Astrocyte (in vitro differentiated cells and primary cell): Measurements from ENCODE around the gene AVL9.

Source experiments
- EZH2 ChIP-seq: IDR thresholded peaks from 2 replicates; pipeline ENCODE4 v1.6.1; 2012; ENCODE audit warnings: mild to moderate bottlenecking, low read length, inconsistent platforms; ENCODE audit not compliant: insufficient read depth
- TF ChIP-seq, protein P1 (sequence below): IDR thresholded peaks from 2 replicates; pipeline ENCODE4 v1.5.1; 2011; ENCODE audit warnings: low read depth, mild to moderate bottlenecking, inconsistent platforms, low read length, moderate library complexity; ENCODE audit not compliant: insufficient read depth

DNA sequence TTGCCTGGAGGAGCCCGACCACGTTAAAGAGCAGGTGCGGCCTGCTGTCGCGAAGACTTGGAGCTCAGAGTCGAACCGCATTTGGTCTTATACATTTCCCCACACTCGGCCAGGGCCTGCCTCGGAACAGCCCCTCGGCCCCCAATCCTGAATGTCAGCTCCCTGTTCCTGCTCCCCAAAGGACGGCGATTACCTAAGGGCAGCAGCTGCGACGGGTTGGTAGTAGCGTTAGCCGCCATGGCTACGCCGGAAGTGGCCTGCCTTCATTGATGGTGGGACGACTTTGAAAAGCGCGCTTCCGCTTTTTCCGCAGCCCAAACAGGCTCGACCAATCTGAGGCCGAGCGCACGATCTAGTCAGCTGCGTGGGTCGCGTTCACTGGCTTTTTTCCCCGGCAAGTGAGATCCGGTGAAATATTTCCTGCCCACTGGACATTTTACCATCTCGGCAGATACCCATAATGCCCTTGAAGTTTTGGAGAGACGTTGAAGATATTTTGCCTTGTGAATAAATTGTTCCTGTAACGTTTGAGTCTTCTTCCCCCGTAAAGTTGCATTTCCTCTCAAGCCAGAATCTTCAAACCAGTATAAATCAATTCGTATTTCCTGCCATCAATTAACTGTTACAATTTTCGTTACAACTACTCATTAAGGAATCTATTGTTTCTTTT, 5.0 kb upstream of the AVL9 start, which contains the start of gene LSM5:
- TF ChIP-seq, protein P1, sequence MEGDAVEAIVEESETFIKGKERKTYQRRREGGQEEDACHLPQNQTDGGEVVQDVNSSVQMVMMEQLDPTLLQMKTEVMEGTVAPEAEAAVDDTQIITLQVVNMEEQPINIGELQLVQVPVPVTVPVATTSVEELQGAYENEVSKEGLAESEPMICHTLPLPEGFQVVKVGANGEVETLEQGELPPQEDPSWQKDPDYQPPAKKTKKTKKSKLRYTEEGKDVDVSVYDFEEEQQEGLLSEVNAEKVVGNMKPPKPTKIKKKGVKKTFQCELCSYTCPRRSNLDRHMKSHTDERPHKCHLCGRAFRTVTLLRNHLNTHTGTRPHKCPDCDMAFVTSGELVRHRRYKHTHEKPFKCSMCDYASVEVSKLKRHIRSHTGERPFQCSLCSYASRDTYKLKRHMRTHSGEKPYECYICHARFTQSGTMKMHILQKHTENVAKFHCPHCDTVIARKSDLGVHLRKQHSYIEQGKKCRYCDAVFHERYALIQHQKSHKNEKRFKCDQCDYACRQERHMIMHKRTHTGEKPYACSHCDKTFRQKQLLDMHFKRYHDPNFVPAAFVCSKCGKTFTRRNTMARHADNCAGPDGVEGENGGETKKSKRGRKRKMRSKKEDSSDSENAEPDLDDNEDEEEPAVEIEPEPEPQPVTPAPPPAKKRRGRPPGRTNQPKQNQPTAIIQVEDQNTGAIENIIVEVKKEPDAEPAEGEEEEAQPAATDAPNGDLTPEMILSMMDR = no peak
- TF ChIP-seq EZH2 = no peak
